ENCODE measurements around the gene RIC3.

DNA sequence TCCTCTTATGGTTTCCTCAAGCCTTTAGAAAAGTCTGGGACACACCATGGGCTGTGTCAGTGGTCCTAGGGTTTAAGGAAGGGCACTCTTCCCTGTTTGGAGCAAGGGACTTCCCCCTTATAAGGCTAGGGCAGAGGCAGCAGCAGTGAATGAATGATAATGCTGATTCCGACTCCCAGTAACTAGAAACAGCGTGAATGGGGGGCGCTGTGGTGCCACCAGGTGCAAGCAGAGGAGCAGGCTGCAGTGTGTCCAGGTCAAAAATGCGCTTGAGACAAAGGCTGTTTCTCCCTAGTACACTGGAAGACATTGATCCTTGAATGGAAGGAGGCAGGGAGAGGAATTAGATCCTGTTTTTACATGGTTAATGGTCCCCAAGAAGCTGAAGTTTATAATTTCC lies 11.6 kb upstream of the RIC3 start:
- TF ChIP-seq POLR2A (IDR thresholded peaks at IDR 0.05), result no peak
- TF ChIP-seq, protein P1, sequence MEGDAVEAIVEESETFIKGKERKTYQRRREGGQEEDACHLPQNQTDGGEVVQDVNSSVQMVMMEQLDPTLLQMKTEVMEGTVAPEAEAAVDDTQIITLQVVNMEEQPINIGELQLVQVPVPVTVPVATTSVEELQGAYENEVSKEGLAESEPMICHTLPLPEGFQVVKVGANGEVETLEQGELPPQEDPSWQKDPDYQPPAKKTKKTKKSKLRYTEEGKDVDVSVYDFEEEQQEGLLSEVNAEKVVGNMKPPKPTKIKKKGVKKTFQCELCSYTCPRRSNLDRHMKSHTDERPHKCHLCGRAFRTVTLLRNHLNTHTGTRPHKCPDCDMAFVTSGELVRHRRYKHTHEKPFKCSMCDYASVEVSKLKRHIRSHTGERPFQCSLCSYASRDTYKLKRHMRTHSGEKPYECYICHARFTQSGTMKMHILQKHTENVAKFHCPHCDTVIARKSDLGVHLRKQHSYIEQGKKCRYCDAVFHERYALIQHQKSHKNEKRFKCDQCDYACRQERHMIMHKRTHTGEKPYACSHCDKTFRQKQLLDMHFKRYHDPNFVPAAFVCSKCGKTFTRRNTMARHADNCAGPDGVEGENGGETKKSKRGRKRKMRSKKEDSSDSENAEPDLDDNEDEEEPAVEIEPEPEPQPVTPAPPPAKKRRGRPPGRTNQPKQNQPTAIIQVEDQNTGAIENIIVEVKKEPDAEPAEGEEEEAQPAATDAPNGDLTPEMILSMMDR (IDR thresholded peaks at IDR 0.05), result no peak
